Measurements from ENCODE around the gene ALOX15B. TPM values are rescaled to one million over a fixed set of nuclear protein-coding genes. Genes with fewer than 3 reads are reported as not detected.

Gene ALOX15B
- total and polyA plus RNA-seq, 11 donors, result 0.07 to 2.2 (median 0.23) TPM; not detected in 4

GRCh38 chr17:8053600-8053999 is 14.7 kb downstream of the ALOX15B start:
- intact Hi-C loops (cut with DNase I), result loop anchor here in 2 of 10 donors (10.0 kb wide), 3 partner anchors 49 to 309 kb away; partner anchors contain the start of genes GUCY2D (in 1 of the 2) and RNF227 (in 1 of the 2)
- ATAC-seq (no peak), DNase-seq (no peak)
- peaks cover 0 to 26% (median 0%) of the 10 kb centered on the region in 12 donors for H3K4me1 ChIP-seq
- peaks cover 0 to 9% (median 6%) of the 10 kb centered on the region in 9 donors for H3K27me3 ChIP-seq
- WGBS, 4 donors, result 89 to 95% (median 92%) methylated on average over 7 of the region's 7 CpGs
- no peaks in the 10 kb centered on the region for H3K36me3 ChIP-seq
- H3K4me3 ChIP-seq, result no peak overlapping the region
- TF ChIP-seq CTCF (IDR thresholded peaks at IDR 0.05) (no peak), POLR2A (IDR thresholded peaks at IDR 0.05) (no peak)
- H3K27ac ChIP-seq, result no peak overlapping the region
- no peaks in the 10 kb centered on the region for H3K9me3 ChIP-seq

- TF ChIP-seq CTCF (IDR thresholded peaks at IDR 0.05) (no peak), POLR2A (IDR thresholded peaks at IDR 0.05) (no peak)
- H3K36me3 ChIP-seq, result no peaks in the 10 kb centered on the region
- DNase-seq (no peak), ATAC-seq (no peak)
- H3K9me3 ChIP-seq, result no peaks in the 10 kb centered on the region
- WGBS, 4 donors, result 79 to 86% (median 83%) methylated on average over 3 of the region's 3 CpGs
- peaks cover 0 to 29% (median 15%) of the 10 kb centered on the region in 9 donors for H3K27me3 ChIP-seq
- peaks cover 0 to 26% (median 0%) of the 10 kb centered on the region in 12 donors for H3K4me1 ChIP-seq
- no peak overlapping the region for H3K4me3 ChIP-seq
- peak overlapping the region in 1 of 12 donors; percentile 75 for H3K27ac ChIP-seq
- intact Hi-C loops (cut with DNase I), result loop anchor here in 7 of 10 donors (2.0 to 10.0 kb wide), 10 partner anchors 21 to 314 kb away; partner anchors contain the start of genes GUCY2D (in 1 of the 7) and RNF227 (in 1 of the 7)
Measured at GRCh38 chr17:8055851-8056231, 17.0 kb downstream of the ALOX15B start.

GRCh38 chr17:8056232-8056975 is 17.5 kb downstream of the ALOX15B start:
- peaks cover 0 to 26% (median 0%) of the 10 kb centered on the region in 12 donors for H3K4me1 ChIP-seq
- H3K9me3 ChIP-seq, result no peaks in the 10 kb centered on the region
- intact Hi-C loops (cut with DNase I), result loop anchor here in 7 of 10 donors (2.0 to 10.0 kb wide), 10 partner anchors 20 to 314 kb away; partner anchors contain the start of genes GUCY2D (in 1 of the 7) and RNF227 (in 1 of the 7)
- H3K27me3 ChIP-seq, result peaks cover 0 to 34% (median 20%) of the 10 kb centered on the region in 9 donors
- TF ChIP-seq POLR2A (IDR thresholded peaks at IDR 0.05) (no peak), CTCF (IDR thresholded peaks at IDR 0.05) (no peak)
- peak overlapping the region in 1 of 12 donors; percentile 75 for H3K27ac ChIP-seq
- no peak overlapping the region for H3K4me3 ChIP-seq
- ATAC-seq, result peak; percentile 46 to 70 (median 58)
- peak in 2 of 5 donors; percentile 27 to 47 for DNase-seq
- WGBS, 4 donors, result 50 to 57% (median 52%) methylated on average over 14 of the region's 14 CpGs
- no peaks in the 10 kb centered on the region for H3K36me3 ChIP-seq

DNA sequence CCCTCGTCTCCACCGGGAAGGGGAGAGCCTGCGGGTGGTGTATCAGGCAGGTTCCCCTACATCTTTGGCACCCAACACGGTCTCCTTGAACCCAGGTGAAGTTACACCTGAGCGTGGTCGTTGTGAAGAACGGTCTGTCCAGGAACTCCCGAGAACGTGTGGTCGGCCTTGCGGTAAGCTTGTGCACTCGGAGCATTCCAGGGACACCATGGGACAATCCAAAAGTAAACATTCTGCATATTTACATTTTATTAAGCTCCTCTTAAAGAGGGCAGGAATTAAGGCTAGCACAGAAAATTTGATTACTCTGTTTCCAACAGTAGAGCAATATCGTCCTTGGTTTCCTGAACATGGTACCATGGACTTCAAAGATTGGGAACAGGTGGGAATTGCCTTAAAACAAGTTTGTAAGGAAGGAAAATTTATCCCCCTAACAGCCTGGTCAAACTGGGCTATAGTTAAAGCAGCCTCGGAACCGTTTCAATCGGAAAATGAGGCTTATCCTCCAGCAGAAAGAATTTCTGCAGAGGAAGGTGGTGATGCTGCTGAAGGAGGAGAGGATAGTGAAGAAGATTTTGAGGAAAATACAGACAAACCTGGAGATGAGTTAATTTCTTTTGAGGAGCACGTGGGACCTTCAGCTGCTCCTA is 18.2 kb downstream of the ALOX15B start:
- ATAC-seq (no peak), DNase-seq (no peak)
- 74 to 79% (median 77%) methylated on average over 17 of the region's 17 CpGs for WGBS, 4 donors
- intact Hi-C loops (cut with DNase I), result loop anchor here in 7 of 10 donors (2.0 to 10.0 kb wide), 10 partner anchors 20 to 315 kb away; partner anchors contain the start of genes GUCY2D (in 1 of the 7) and RNF227 (in 1 of the 7)
- Histone ChIP-seq H3K27me3 (peaks cover 6 to 41% (median 27%) of the 10 kb centered on the region in 9 donors), H3K4me1 (peaks cover 0 to 26% (median 0%) of the 10 kb centered on the region in 12 donors), H3K9me3 (no peaks in the 10 kb centered on the region), H3K27ac (peak overlapping the region in 1 of 12 donors; percentile 75), H3K4me3 (no peak overlapping the region), H3K36me3 (no peaks in the 10 kb centered on the region)
- no peak for TF ChIP-seq POLR2A (IDR thresholded peaks at IDR 0.05)
- no peak for TF ChIP-seq CTCF (IDR thresholded peaks at IDR 0.05)
